Neural crest cell (in vitro differentiated cells): Measurements from ENCODE around the gene RALB. TPM values are rescaled to one million over a fixed set of nuclear protein-coding genes. Genes with fewer than 3 reads are reported as not detected.

Experiments
- DNase-seq: peaks from one replicate; pipeline ENCODE4 v3.0.0; 2021; ENCODE audit warnings: low read depth, mixed read lengths, low spot score
- H3K27ac Mint-ChIP-seq: one replicate; pipeline ENCODE4 v1.8.0; 2021; ENCODE audit warnings: mild to moderate bottlenecking, mixed read lengths; ENCODE audit not compliant: unreplicated experiment
- H3K27me3 Mint-ChIP-seq: 2 replicates; pipeline ENCODE4 v1.8.0; 2021; ENCODE audit warnings: low read depth, mild to moderate bottlenecking, mixed read lengths
- H3K36me3 Mint-ChIP-seq: 2 replicates; pipeline ENCODE4 v1.8.0; 2021; ENCODE audit warnings: low read depth, mild to moderate bottlenecking, mixed read lengths
- H3K4me1 Mint-ChIP-seq: 2 replicates; pipeline ENCODE4 v1.8.0; 2021; ENCODE audit warnings: mixed read lengths
- H3K4me3 Mint-ChIP-seq: one replicate; pipeline ENCODE4 v1.8.0; 2021; ENCODE audit warnings: mild to moderate bottlenecking, mixed read lengths
- H3K9me3 Mint-ChIP-seq: 2 replicates; pipeline ENCODE4 v1.8.0; 2021; ENCODE audit warnings: mixed read lengths
- total RNA-seq: library from RNA; stranded (reverse); gene quantifications from 2 replicates; pipeline ENCODE4 v1.2.1, GENCODE V29; 2021
- TF ChIP-seq, protein P1 (sequence below): fragments of 200-600 bp; sonication (generic); conservative IDR thresholded peaks from 2 replicates; pipeline ENCODE4 v1.5.0; 2021; ENCODE audit warnings: antibody characterized with exemption, mild to moderate bottlenecking

The RALB gene
- total RNA-seq, 1 donor from 2014 or later: 29.3 TPM

DNA sequence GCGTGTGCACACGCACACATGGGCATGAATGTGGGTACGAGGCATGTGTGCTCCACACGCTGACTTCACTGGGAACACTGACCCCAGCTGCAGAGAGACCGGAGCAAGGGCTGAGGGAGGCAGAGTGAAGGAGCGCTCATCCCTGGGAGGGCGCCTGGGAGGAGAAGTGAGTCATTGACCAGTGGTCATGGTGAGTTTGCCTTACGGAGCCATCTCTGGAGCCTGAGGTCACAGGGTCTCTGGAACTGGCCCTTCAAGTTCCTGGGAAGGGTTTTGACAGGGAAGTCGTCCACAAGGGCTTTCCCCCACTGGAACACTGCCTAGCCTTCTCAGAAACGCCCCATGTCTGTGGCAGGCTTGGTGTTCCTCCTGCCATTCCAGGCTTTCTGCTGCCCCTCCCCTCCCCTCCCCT is 15.2 kb upstream of the RALB start:
- TF ChIP-seq, protein P1, sequence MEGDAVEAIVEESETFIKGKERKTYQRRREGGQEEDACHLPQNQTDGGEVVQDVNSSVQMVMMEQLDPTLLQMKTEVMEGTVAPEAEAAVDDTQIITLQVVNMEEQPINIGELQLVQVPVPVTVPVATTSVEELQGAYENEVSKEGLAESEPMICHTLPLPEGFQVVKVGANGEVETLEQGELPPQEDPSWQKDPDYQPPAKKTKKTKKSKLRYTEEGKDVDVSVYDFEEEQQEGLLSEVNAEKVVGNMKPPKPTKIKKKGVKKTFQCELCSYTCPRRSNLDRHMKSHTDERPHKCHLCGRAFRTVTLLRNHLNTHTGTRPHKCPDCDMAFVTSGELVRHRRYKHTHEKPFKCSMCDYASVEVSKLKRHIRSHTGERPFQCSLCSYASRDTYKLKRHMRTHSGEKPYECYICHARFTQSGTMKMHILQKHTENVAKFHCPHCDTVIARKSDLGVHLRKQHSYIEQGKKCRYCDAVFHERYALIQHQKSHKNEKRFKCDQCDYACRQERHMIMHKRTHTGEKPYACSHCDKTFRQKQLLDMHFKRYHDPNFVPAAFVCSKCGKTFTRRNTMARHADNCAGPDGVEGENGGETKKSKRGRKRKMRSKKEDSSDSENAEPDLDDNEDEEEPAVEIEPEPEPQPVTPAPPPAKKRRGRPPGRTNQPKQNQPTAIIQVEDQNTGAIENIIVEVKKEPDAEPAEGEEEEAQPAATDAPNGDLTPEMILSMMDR: no peak
- Mint-ChIP-seq H3K27me3 (no peaks in the 10 kb centered on the region), H3K27ac (no peak overlapping the region), H3K9me3 (peaks cover 2% of the 10 kb centered on the region), H3K4me1 (peaks cover 17% of the 10 kb centered on the region), H3K4me3 (no peak overlapping the region), H3K36me3 (no peaks in the 10 kb centered on the region)
- no peak for DNase-seq

DNA sequence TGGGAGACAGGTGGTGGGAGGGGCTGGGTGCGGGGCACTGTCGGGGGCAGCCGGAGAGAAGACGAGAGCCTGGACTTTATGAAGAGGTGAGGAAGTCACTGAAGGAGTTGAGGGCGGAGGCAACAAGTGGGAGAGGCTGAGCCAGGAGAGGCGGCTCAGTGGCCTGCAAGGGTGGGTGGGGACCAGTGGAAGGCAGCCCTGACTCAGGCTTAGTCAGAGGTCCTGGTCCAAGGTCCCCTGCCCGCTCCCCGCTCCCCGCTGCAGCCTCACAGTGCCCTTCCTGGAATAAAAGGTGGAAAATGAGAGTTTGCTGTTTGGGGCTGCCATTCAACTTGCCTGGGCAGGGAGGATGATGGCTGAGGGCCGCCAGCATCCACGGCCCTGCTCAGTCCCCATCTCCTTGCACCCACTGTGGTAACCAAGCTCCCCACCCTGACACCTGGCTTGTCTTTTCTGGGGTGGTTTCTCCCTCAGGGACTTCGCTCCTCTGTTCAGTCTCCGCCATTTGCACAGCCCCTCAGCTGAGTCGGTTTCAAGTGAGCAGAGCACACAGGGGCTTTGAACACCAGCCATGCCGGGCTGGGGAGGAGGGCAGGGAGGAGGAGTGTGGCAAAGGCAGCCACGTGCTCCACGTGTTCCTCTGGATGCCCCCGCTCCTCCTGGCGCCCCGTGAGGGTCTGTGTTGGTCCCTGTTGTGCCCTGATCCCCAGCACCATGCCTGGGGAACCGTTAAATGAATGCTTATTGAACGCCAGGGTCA is 13.7 kb upstream of the RALB start:
- no peaks in the 10 kb centered on the region for H3K36me3 Mint-ChIP-seq
- peaks cover 17% of the 10 kb centered on the region for H3K4me1 Mint-ChIP-seq
- no peaks in the 10 kb centered on the region for H3K27me3 Mint-ChIP-seq
- peaks cover 2% of the 10 kb centered on the region for H3K9me3 Mint-ChIP-seq
- TF ChIP-seq, protein P1: no peak
- no peak overlapping the region for H3K27ac Mint-ChIP-seq
- H3K4me3 Mint-ChIP-seq: no peak overlapping the region
- no peak for DNase-seq

DNA sequence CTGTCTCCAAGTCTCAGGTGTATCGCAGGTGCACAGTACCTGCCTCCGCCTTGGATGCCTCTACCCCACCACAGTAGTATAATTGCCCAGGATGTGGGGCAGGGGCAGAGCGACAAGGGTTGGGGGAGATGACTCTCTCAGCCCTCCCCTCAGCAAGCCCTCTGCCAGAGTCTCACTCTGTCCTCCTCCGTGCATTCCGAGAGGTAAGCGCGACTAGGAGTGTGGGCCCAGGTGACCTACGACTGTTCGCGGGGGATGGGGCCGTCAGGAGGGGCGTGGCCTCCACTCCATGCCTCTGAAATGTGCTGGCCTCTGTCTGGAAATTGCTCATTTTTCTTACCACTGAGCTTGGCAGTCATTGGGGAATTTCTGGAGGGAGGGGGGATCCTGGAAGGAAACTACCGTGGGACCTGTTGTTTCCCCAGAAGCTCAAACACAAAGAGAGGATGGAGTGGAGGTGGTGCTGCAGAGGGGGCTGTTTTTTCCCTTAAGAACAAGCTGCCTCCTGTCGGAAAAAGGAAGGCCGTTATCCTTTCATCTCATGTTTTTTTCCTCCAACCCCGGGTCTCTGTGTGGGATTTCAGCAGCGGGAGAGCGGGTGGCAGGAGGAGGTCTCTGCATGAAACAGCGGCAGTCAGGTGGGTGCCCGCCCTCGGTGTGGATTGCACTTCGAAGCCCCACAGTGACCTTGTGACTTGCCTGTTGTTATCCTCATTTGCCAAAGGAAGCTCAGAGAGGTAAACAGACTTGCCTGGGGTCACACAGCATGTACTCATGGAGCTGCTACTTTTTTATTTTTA is 13.0 kb upstream of the RALB start:
- peaks cover 17% of the 10 kb centered on the region for H3K4me1 Mint-ChIP-seq
- peak overlapping the region; percentile 27 for H3K27ac Mint-ChIP-seq
- H3K4me3 Mint-ChIP-seq: no peak overlapping the region
- peaks cover 1% of the 10 kb centered on the region for H3K9me3 Mint-ChIP-seq
- H3K27me3 Mint-ChIP-seq: no peaks in the 10 kb centered on the region
- TF ChIP-seq, protein P1: no peak
- H3K36me3 Mint-ChIP-seq: no peaks in the 10 kb centered on the region
- DNase-seq: no peak

DNA sequence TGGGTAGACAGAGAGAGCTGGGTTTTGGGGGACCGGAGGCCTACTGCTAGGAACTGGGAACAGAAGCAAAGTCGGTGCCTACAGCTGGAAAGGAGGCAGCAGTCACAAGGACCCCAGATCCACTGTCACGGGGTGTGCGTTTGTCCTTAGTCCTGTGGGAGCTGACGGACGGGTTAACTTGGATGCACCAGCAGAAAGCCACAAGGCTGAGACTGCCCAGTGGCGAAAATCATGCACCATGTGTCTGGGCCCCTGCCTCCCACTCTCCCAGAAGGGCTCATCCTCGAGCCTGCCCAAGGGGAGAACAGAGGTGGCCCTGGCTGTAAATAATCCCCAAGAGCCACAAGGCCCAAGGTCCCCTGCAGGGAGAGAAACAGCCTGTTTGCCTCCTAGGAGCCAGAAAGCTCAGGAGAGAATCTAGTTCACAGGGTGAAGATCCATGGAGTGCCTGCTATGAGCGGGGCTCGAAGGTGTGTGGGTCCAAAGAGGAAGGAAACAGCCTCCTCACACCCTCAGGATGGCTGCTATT is 11.7 kb upstream of the RALB start:
- H3K27ac Mint-ChIP-seq: no peak overlapping the region
- TF ChIP-seq, protein P1: no peak

DNA sequence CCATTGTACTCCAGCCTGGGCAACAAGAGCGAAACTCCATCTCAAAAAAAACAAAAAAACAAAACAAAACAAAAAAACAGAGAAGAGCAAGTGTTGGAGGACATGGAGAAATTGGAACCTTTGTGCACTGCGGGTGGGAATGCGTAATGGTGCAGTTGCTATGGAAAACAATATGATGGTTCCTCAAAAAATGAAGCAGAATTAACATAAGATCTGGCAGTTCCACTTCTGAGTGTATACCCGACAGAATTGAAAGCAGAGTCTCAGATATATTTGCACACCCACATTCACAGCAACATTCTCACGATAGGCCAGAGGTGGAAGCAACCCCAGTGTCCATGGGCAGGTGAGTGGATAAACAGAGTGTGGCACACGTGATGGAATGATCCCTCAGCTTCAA is 11.0 kb upstream of the RALB start:
- no peak overlapping the region for H3K27ac Mint-ChIP-seq
- H3K9me3 Mint-ChIP-seq: no peaks in the 10 kb centered on the region
- peaks cover 30% of the 10 kb centered on the region for H3K4me1 Mint-ChIP-seq
- DNase-seq: no peak
- H3K4me3 Mint-ChIP-seq: no peak overlapping the region
- H3K36me3 Mint-ChIP-seq: no peaks in the 10 kb centered on the region
- peaks cover 2% of the 10 kb centered on the region for H3K27me3 Mint-ChIP-seq
- TF ChIP-seq, protein P1: no peak

More for the DNA sequence above, 11.7 kb upstream of the RALB start:
- Mint-ChIP-seq H3K27me3 (no peaks in the 10 kb centered on the region), H3K4me1 (peaks cover 23% of the 10 kb centered on the region), H3K4me3 (no peak overlapping the region), H3K36me3 (no peaks in the 10 kb centered on the region), H3K9me3 (no peaks in the 10 kb centered on the region)
- DNase-seq: no peak
